LNCaP clone FGC (cell line): ENCODE data around the gene MACROD1.

Source experiments
- DNase-seq: peaks from one replicate; pipeline ENCODE4 v3.0.0-alpha.2; 2011; ENCODE audit warnings: low read depth
- H3K4me3 ChIP-seq: 2 replicates; pipeline ENCODE4 v1.5.1; 2011; ENCODE audit warnings: mild to moderate bottlenecking, low read depth, low read length, control low read depth
- TF ChIP-seq, protein P1 (sequence below): IDR thresholded peaks from 2 replicates; pipeline ENCODE4 v1.5.1; 2012; ENCODE audit warnings: mild to moderate bottlenecking; ENCODE audit not compliant: control insufficient read depth, insufficient read depth; ENCODE audit errors: extremely low read depth

The MACROD1 gene

DNA sequence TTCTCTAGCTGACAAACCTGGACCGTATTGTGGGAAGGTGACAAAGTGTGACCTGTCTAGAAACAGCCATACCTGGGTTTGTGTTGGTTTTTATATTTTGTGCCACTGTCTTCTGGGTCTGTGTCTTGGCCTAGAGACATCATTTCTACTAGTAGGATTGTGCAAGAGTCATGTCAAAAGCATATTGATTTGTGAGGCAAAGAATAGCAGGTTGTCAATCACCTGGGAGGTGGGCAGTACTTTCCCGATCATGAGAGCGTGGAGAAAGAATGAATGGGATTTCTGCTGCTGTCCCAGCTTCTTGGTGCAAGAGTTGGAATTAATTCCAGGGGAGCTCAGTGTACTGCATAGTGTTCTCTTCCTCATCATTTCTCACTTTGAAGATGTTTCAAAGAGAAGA lies 35.6 kb upstream of the MACROD1 start:
- no peak overlapping the region for H3K4me3 ChIP-seq
- TF ChIP-seq, protein P1, sequence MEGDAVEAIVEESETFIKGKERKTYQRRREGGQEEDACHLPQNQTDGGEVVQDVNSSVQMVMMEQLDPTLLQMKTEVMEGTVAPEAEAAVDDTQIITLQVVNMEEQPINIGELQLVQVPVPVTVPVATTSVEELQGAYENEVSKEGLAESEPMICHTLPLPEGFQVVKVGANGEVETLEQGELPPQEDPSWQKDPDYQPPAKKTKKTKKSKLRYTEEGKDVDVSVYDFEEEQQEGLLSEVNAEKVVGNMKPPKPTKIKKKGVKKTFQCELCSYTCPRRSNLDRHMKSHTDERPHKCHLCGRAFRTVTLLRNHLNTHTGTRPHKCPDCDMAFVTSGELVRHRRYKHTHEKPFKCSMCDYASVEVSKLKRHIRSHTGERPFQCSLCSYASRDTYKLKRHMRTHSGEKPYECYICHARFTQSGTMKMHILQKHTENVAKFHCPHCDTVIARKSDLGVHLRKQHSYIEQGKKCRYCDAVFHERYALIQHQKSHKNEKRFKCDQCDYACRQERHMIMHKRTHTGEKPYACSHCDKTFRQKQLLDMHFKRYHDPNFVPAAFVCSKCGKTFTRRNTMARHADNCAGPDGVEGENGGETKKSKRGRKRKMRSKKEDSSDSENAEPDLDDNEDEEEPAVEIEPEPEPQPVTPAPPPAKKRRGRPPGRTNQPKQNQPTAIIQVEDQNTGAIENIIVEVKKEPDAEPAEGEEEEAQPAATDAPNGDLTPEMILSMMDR = no peak
- DNase-seq = no peak

GRCh38 chr11:64198511-64198910 lies 32.6 kb upstream of the MACROD1 start:
- TF ChIP-seq, protein P1 = no peak
- no peak overlapping the region for H3K4me3 ChIP-seq
- no peak for DNase-seq

- H3K4me3 ChIP-seq = no peak overlapping the region
- DNase-seq = no peak
- TF ChIP-seq, protein P1 = no peak
Measured at GRCh38 chr11:64196626-64197025, 30.7 kb upstream of the MACROD1 start.

GRCh38 chr11:64192434-64192833 lies 26.5 kb upstream of the MACROD1 start:
- TF ChIP-seq, protein P1 = no peak
- H3K4me3 ChIP-seq = no peak overlapping the region
- no peak for DNase-seq

GRCh38 chr11:64186492-64187165 lies 20.7 kb upstream of the MACROD1 start:
- TF ChIP-seq, protein P1 = no peak
- DNase-seq = no peak
- no peak overlapping the region for H3K4me3 ChIP-seq

DNA sequence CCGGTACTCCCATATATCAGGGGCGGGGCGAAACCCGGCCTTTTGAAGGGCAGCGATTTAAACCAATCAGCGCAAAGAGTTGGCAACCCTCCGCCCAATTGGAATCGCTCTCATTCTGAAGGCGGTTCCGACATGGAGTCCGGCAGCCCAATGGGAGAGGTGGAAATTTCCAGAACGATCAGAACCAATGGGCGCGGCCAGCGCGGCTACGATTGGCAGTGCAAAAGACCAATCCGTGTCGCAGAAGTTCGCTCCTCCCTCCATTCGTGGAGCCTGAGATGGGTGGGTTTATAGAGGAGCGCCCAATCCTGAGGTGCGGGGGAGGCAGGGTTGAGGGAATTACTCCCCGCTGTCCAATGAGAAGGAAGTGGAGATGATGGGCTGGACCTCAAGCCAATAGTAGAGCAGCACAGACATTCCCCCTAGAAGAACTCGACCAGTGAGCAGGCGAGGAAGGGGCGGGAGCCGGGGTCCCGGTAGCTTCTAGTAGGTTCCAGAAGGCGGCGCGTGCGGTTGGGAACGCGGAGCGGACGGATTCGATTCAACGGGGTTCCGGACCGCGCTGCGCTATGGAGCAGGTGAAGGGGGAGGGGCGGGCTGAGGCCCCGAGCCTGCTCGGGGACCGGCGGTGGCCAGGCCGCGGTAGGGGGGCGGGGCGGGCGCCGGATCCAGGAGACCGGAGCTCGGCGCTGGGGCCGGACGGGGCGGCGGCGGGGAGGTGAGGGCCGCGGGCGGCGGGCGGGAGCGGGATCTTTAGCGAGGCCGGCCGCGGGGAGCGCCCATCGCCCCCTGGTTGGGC lies 20.0 kb upstream of the MACROD1 start, which contains the start of gene STIP1:
TSS of gene STIP1 (plus strand) at position 479 of the 799 bp plus-strand sequence. CDS start at position 570, 91 bp downstream.
- peak; percentile 100 for DNase-seq
- peak within 1 kb of the TSS; percentile 60; the same call in 1 of the 2 replicates for H3K4me3 ChIP-seq
- TF ChIP-seq, protein P1 = peak; percentile 38
